H1 (cell line): Measurements from ENCODE around the gene ZSCAN22. TPM values are rescaled to one million over a fixed set of nuclear protein-coding genes. Genes with fewer than 3 reads are reported as not detected.

ENCODE experiments used
- ASH2L ChIP-seq: fragments of 200-600, 300-600 bp; sonication (generic); IDR thresholded peaks from one replicate; pipeline ENCODE4 v1.7.1; 2017; ENCODE audit warnings: low read length
- RNF2 ChIP-seq: fragments of 200-900, 300-1000 bp; sonication (generic); IDR thresholded peaks from 2 replicates; pipeline ENCODE4 v1.7.1; 2016; ENCODE audit warnings: borderline replicate concordance, low read depth, mild to moderate bottlenecking, antibody characterized with exemption, low read length; ENCODE audit not compliant: poor library complexity, severe bottlenecking; ENCODE audit errors: missing control alignments
- SIRT6 ChIP-seq: IDR thresholded peaks from one replicate; pipeline ENCODE4 v1.7.1; 2012; ENCODE audit warnings: low read length, inconsistent platforms
- polyA plus RNA-seq, 7 experiments: library from polyadenylated mRNA; depleted of rRNA in 3 of 7; stranded (reverse) in 5 of 7; unstranded in 2 of 7; fragments of >200 nt in 5 of 7; fragments of 200-250 nt in 2 of 7; gene quantifications; 1 replicate in 5 of 7; 2 replicates in 1 of 7; 4 replicates in 1 of 7; pipeline versions ENCODE4 v1.2.1 to v1.2.3, GENCODE V29; 2011 to 2013; ENCODE audit warnings: missing spikeins in 2 of 7, mixed read lengths in 2 of 7
- total RNA-seq: library from RNA; stranded (reverse); fragmentation: NEBNext Ultra II Directional; extraction: Animal tissue kit (Norgen Biotek cat#: 25700); gene quantifications from 2 replicates; pipeline ENCODE4 v1.2.1, GENCODE V29; 2021
- TF ChIP-seq, protein P1 (sequence below): IDR thresholded peaks from 2 replicates; pipeline ENCODE4 v1.6.1; 2011; ENCODE audit warnings: low read depth, mild to moderate bottlenecking, low read length; ENCODE audit not compliant: insufficient read depth

ZSCAN22 gene
- total and polyA plus RNA-seq, 2 of the 8 experiments (the other 6 are each of a cell fraction or from before 2014, with no cell fraction given), result 3.2 to 3.3 TPM

DNA sequence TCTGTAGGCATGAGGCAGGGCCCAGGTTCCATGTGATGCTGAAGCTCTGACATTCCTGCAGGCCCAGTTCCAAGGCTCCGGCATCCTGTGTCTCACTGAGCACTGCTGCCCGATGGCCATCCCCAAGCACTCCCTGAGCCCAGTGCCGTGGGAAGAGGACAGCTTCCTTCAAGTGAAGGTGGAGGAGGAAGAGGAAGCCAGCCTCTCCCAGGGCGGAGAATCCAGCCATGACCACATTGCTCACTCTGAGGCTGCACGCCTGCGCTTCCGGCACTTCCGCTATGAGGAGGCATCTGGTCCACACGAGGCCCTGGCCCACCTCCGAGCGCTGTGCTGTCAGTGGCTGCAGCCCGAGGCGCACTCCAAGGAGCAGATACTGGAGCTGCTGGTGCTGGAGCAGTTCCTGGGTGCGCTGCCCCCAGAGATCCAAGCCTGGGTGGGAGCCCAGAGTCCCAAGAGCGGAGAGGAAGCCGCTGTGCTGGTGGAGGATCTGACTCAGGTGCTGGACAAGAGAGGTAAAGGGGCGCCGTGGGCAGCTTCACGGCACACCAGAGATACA, 8.0 kb downstream of the ZSCAN22 start (continued):
- TF ChIP-seq, protein P1, sequence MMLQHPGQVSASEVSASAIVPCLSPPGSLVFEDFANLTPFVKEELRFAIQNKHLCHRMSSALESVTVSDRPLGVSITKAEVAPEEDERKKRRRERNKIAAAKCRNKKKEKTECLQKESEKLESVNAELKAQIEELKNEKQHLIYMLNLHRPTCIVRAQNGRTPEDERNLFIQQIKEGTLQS, result no peak
- TF ChIP-seq SIRT6, result no peak
- no peak for TF ChIP-seq ASH2L
- TF ChIP-seq RNF2, result no peak
